H1 (cell line): Measurements from ENCODE around the gene ZNF366. TPM values are rescaled to one million over a fixed set of nuclear protein-coding genes. Genes with fewer than 3 reads are reported as not detected.

Experiments used
- CTCF ChIA-PET: fragments of 300-600 bp; sonication (Branson Sonifier 250); formaldehyde crosslinking; loops from one replicate; lab custom pipeline; 2021; ENCODE audit not compliant: partially characterized antibody; lab: Charles Lee
- POLR2A ChIA-PET: fragments of 300-600 bp; sonication (Branson Sonifier 250); formaldehyde crosslinking; loops from one replicate; lab custom pipeline; 2021; ENCODE audit warnings: inconsistent platforms; ENCODE audit not compliant: partially characterized antibody; lab: Charles Lee
- DNase-seq, 2 experiments: peaks; one replicate each; pipeline versions ENCODE4 v3.0.0 to v3.0.0-alpha.2; 2010 to 2022; ENCODE audit warnings: low spot score in 2 of 2, low read depth in 1 of 2, mixed read lengths in 1 of 2
- FAIRE-seq: peaks from 2 replicates; lab custom pipeline; 2011; peaks lifted over from hg19 to GRCh38; lab: Jason Lieb, UNC
- H2AFZ ChIP-seq: 2 replicates; pipeline ENCODE4 v1.8.1; 2012; ENCODE audit warnings: low read length, inconsistent platforms
- H2AK5ac ChIP-seq: 2 replicates; pipeline ENCODE4 v1.6.1; 2013; ENCODE audit warnings: low read depth, low read length
- H2BK120ac ChIP-seq: replicated peaks from 2 replicates; pipeline ENCODE3; 2013; ENCODE audit warnings: low read depth, low read length, inconsistent platforms
- H2BK12ac ChIP-seq: 2 replicates; pipeline ENCODE4 v1.6.1; 2013; ENCODE audit warnings: low read depth, low read length
- H2BK15ac ChIP-seq: 2 replicates; pipeline ENCODE4 v1.6.1; 2013; ENCODE audit warnings: low read length
- H2BK20ac ChIP-seq: 2 replicates; pipeline ENCODE4 v1.6.1; 2013; ENCODE audit warnings: low read length
- H2BK5ac ChIP-seq: 2 replicates; pipeline ENCODE4 v1.6.1; 2013; ENCODE audit warnings: low read depth, low read length
- H3K14ac ChIP-seq: 2 replicates; pipeline ENCODE4 v1.6.1; 2013; ENCODE audit warnings: inconsistent platforms; ENCODE audit not compliant: insufficient read length
- H3K18ac ChIP-seq: 2 replicates; pipeline ENCODE4 v1.6.1; 2013; ENCODE audit warnings: low read length; ENCODE audit errors: extremely low read depth
- H3K23ac ChIP-seq: 2 replicates; pipeline ENCODE4 v1.6.1; 2013; ENCODE audit warnings: inconsistent platforms; ENCODE audit not compliant: insufficient read length
- H3K23me2 ChIP-seq: 2 replicates; pipeline ENCODE4 v1.6.1; 2013; ENCODE audit warnings: low read depth, low read length
- H3K27ac ChIP-seq: 2 replicates; pipeline ENCODE4 v1.6.1; 2011; ENCODE audit warnings: low read depth, low read length, inconsistent platforms
- H3K27me3 ChIP-seq, 4 experiments: replicated peaks in 1 of 4; 1 replicate in 1 of 4; 2 replicates in 3 of 4; pipeline versions ENCODE4 v1.6.1 to v1.8.1; 2011 to 2013; ENCODE audit warnings: low read length in 3 of 4, mild to moderate bottlenecking in 3 of 4, inconsistent platforms in 2 of 4, mixed read lengths in 2 of 4, moderate library complexity in 1 of 4; ENCODE audit not compliant: control insufficient read depth in 3 of 4, insufficient read depth in 3 of 4; ENCODE audit errors: extremely low read depth in 1 of 4
- H3K36me3 ChIP-seq, 4 experiments: 2 replicates each; pipeline versions ENCODE4 v1.6.1 to v1.8.1; 2011 to 2013; ENCODE audit warnings: mild to moderate bottlenecking in 4 of 4, low read length in 3 of 4, moderate library complexity in 2 of 4, control low read depth in 1 of 4, inconsistent platforms in 1 of 4; ENCODE audit not compliant: insufficient read depth in 4 of 4, control insufficient read depth in 2 of 4
- H3K4ac ChIP-seq: replicated peaks from 2 replicates; pipeline ENCODE3; 2013; ENCODE audit warnings: low read length, low read depth, mixed read lengths, inconsistent platforms; ENCODE audit not compliant: insufficient read length
- H3K4me1 ChIP-seq, 4 experiments: replicated peaks in 1 of 4; 1 replicate in 1 of 4; 2 replicates in 3 of 4; pipeline versions ENCODE4 v1.6.1 to v1.8.1; 2011 to 2013; ENCODE audit warnings: low read length in 3 of 4, inconsistent platforms in 2 of 4, mixed read lengths in 1 of 4; ENCODE audit not compliant: insufficient read depth in 4 of 4, control insufficient read depth in 3 of 4
- H3K4me2 ChIP-seq, 2 experiments: 2 replicates each; pipeline versions ENCODE4 v1.6.1 to v1.8.1; 2011 to 2013; ENCODE audit warnings: low read depth in 2 of 2, low read length in 2 of 2, control low read depth in 1 of 2, inconsistent platforms in 1 of 2, mild to moderate bottlenecking in 1 of 2; ENCODE audit not compliant: insufficient read depth in 1 of 2
- H3K4me3 ChIP-seq, 4 experiments: fragments of 200-600, 300-600 bp in 1 of 4; sonication (generic), shearing (Covaris generic), sonication (Bioruptor Twin) in 1 of 4; 2 replicates each; pipeline versions ENCODE4 v1.5.1 to v1.8.1; 2011 to 2016; ENCODE audit warnings: low read length in 4 of 4, low read depth in 3 of 4, control low read depth in 2 of 4, inconsistent platforms in 2 of 4, mild to moderate bottlenecking in 2 of 4, mixed read lengths in 1 of 4, moderate library complexity in 1 of 4; ENCODE audit not compliant: insufficient read depth in 2 of 4; ENCODE audit errors: extremely low read depth in 1 of 4
- H3K56ac ChIP-seq: replicated peaks from 2 replicates; pipeline ENCODE3; 2013; ENCODE audit warnings: low read depth, mild to moderate bottlenecking, mixed read lengths, low read length, inconsistent platforms; ENCODE audit not compliant: insufficient read length
- H3K79me1 ChIP-seq: 2 replicates; pipeline ENCODE4 v1.6.1; 2013; ENCODE audit warnings: low read depth, low read length, control low read depth
- H3K79me2 ChIP-seq, 2 experiments: 2 replicates each; pipeline versions ENCODE4 v1.6.1 to v1.8.1; 2012 to 2013; ENCODE audit warnings: low read length in 2 of 2, mild to moderate bottlenecking in 2 of 2, inconsistent platforms in 1 of 2; ENCODE audit not compliant: insufficient read depth in 2 of 2, control insufficient read depth in 1 of 2
- H3K9ac ChIP-seq, 4 experiments: replicated peaks in 1 of 4; 1 replicate in 1 of 4; 2 replicates in 3 of 4; pipeline versions ENCODE4 v1.6.1 to v1.8.1; 2011 to 2013; ENCODE audit warnings: low read depth in 3 of 4, low read length in 3 of 4, control low read depth in 2 of 4, mild to moderate bottlenecking in 2 of 4, moderate library complexity in 2 of 4, inconsistent platforms in 1 of 4; ENCODE audit errors: extremely low read depth in 1 of 4
- H3K9me3 ChIP-seq, 2 experiments: 2 replicates each; pipeline versions ENCODE4 v1.6.1 to v1.8.1; 2012 to 2013; ENCODE audit warnings: mild to moderate bottlenecking in 2 of 2, moderate library complexity in 2 of 2, control low read depth in 1 of 2, inconsistent platforms in 1 of 2, low read depth in 1 of 2, low read length in 1 of 2, mixed read lengths in 1 of 2; ENCODE audit not compliant: insufficient read depth in 2 of 2
- H4K20me1 ChIP-seq, 2 experiments: replicated peaks in 1 of 2; 2 replicates each; pipeline versions ENCODE3 to v1.8.1; 2011 to 2013; ENCODE audit warnings: inconsistent platforms in 2 of 2, low read length in 2 of 2, mild to moderate bottlenecking in 1 of 2; ENCODE audit not compliant: insufficient read depth in 2 of 2, control insufficient read depth in 1 of 2
- H4K5ac ChIP-seq: 2 replicates; pipeline ENCODE4 v1.6.1; 2013; ENCODE audit warnings: low read length, low read depth, mixed read lengths, inconsistent platforms; ENCODE audit not compliant: insufficient read length
- H4K8ac ChIP-seq: 2 replicates; pipeline ENCODE4 v1.8.0; 2013; ENCODE audit warnings: mild to moderate bottlenecking, moderate library complexity, low read length, inconsistent platforms; ENCODE audit not compliant: insufficient read depth; ENCODE audit errors: extremely low read depth
- H4K91ac ChIP-seq: replicated peaks from 2 replicates; pipeline ENCODE3; 2013; ENCODE audit warnings: low read length, mixed read lengths, inconsistent platforms; ENCODE audit not compliant: insufficient read length
- ASH2L ChIP-seq: fragments of 200-600, 300-600 bp; sonication (generic); IDR thresholded peaks from one replicate; pipeline ENCODE4 v1.7.1; 2017; ENCODE audit warnings: low read length
- ATF2 ChIP-seq: IDR thresholded peaks from 2 replicates; pipeline ENCODE4 v1.6.1; 2012; ENCODE audit warnings: low read length, inconsistent platforms
- EP300 ChIP-seq, 2 experiments: IDR thresholded peaks; 1 replicate in 1 of 2; 2 replicates in 1 of 2; pipeline ENCODE4 v1.6.1; 2011 to 2012; ENCODE audit warnings: low read depth in 2 of 2, low read length in 2 of 2, mild to moderate bottlenecking in 2 of 2, borderline replicate concordance in 1 of 2, inconsistent platforms in 1 of 2, moderate library complexity in 1 of 2
- JUND ChIP-seq: IDR thresholded peaks from 2 replicates; pipeline ENCODE4 v1.6.1; 2011; ENCODE audit warnings: mild to moderate bottlenecking, improper control_type of control experiment, low read length
- KDM5A ChIP-seq: fragments of 200-600 bp; IDR thresholded peaks from 2 replicates; pipeline ENCODE4 v1.7.1; 2012; ENCODE audit warnings: mild to moderate bottlenecking, low read length, inconsistent platforms, mixed read lengths
- MAFK ChIP-seq: IDR thresholded peaks from 2 replicates; pipeline ENCODE4 v1.6.1; 2012; ENCODE audit warnings: low read depth, mild to moderate bottlenecking, improper control_type of control experiment, low read length
- POLR2AphosphoS5 ChIP-seq: IDR thresholded peaks from 2 replicates; pipeline ENCODE4 v1.6.1; 2011; ENCODE audit warnings: low read depth, low read length
- RAD21 ChIP-seq, 2 experiments: IDR thresholded peaks in 1 of 2; conservative IDR thresholded peaks in 1 of 2; 2 replicates each; pipeline ENCODE4 v1.6.1; 2011; ENCODE audit warnings: low read depth in 2 of 2, low read length in 2 of 2, improper control_type of control experiment in 1 of 2, inconsistent platforms in 1 of 2, mild to moderate bottlenecking in 1 of 2, moderate library complexity in 1 of 2
- SIX5 ChIP-seq: IDR thresholded peaks from 2 replicates; pipeline ENCODE4 v1.6.1; 2011; ENCODE audit warnings: mild to moderate bottlenecking, low read depth, low read length
- SP2 ChIP-seq: IDR thresholded peaks from 2 replicates; pipeline ENCODE4 v1.6.1; 2012; ENCODE audit warnings: mild to moderate bottlenecking, low read length, inconsistent platforms
- ZNF274 ChIP-seq: IDR thresholded peaks from 2 replicates; pipeline ENCODE4 v1.7.0; 2012; ENCODE audit warnings: low read length, borderline replicate concordance; ENCODE audit errors: extremely low read depth
- polyA plus RNA-seq, 7 experiments: library from polyadenylated mRNA; depleted of rRNA in 3 of 7; stranded (reverse) in 5 of 7; unstranded in 2 of 7; fragments of >200 nt in 5 of 7; fragments of 200-250 nt in 2 of 7; gene quantifications; 1 replicate in 5 of 7; 2 replicates in 1 of 7; 4 replicates in 1 of 7; pipeline versions ENCODE4 v1.2.1 to v1.2.3, GENCODE V29; 2011 to 2013; ENCODE audit warnings: missing spikeins in 2 of 7, mixed read lengths in 2 of 7
- total RNA-seq: library from RNA; stranded (reverse); fragmentation: NEBNext Ultra II Directional; extraction: Animal tissue kit (Norgen Biotek cat#: 25700); gene quantifications from 2 replicates; pipeline ENCODE4 v1.2.1, GENCODE V29; 2021

Gene ZNF366
- total and polyA plus RNA-seq, 2 of the 8 experiments (the other 6 are each of a cell fraction or from before 2014, with no cell fraction given) = not detected

GRCh38 chr5:72489536-72489935 is 17.7 kb downstream of the ZNF366 start:
- Histone ChIP-seq H3K9ac (no peak overlapping the region), H3K4me2 (no peak overlapping the region), H2BK12ac (no peak overlapping the region), H3K27me3 (no peaks in the 10 kb centered on the region), H3K27ac (no peak overlapping the region), H4K91ac (no peak overlapping the region), H3K18ac (no peak overlapping the region), H3K79me2 (no peaks in the 10 kb centered on the region), H2BK120ac (no peak overlapping the region), H3K79me1 (0 out of 2 replicates have a peak, but pooled peaks cover 3% of the 10 kb centered on the region), H3K4me1 (peaks cover 0 to 10% (median 6%) of the 10 kb centered on the region in 4 experiments; a peak in 2 of 7 replicates), H2BK5ac (no peak overlapping the region), H2BK20ac (no peak overlapping the region), H3K14ac (no peak overlapping the region), H3K4ac (no peak overlapping the region), H2AK5ac (no peak overlapping the region), H3K23ac (no peak overlapping the region), H4K5ac (no peak overlapping the region), H4K8ac (no peak overlapping the region), H4K20me1 (no peaks in the 10 kb centered on the region), H3K56ac (no peak overlapping the region), H3K9me3 (no peaks in the 10 kb centered on the region), H3K36me3 (no peaks in the 10 kb centered on the region), H2BK15ac (no peak overlapping the region), H2AFZ (no peak overlapping the region), H3K23me2 (no peaks in the 10 kb centered on the region), H3K4me3 (no peak overlapping the region)
- no peak for FAIRE-seq
- TF ChIP-seq SP2 (no peak), ATF2 (no peak), RAD21 (IDR thresholded peaks at IDR 0.05 in 1 of 2, conservative IDR thresholded peaks at IDR 0.05 in 1 of 2; ENCODE audit: low read depth in 2 of 2, low read length in 2 of 2) (no peak), ZNF274 (no peak), ASH2L (no peak), POLR2AphosphoS5 (no peak), JUND (no peak), MAFK (no peak), EP300 (IDR thresholded peaks at IDR 0.05; ENCODE audit: borderline replicate concordance in 1 of 2, low read depth in 2 of 2, low read length in 2 of 2) (no peak), KDM5A (no peak), SIX5 (no peak)
- ChIA-PET POLR2A (no interaction called here), CTCF (interaction anchor here (1.2 to 1.4 kb wide), 2 partner anchors 11 to 134 kb away, joined by 3 to 6 read pairs; no protein-coding TSS in a partner anchor)
- DNase-seq = no peak
